ENCODE results near the gene HTRA1.

HTRA1 gene

GRCh38 chr10:122463466-122464249 lies 2.3 kb downstream of the HTRA1 start:
- ATAC-seq, result no peak
- no peak for TF ChIP-seq TSHZ2 (CRISPR knock-in tag; IDR thresholded peaks at IDR 0.05)
- TF ChIP-seq CSDC2 (CRISPR knock-in tag; IDR thresholded peaks at IDR 0.05), result no peak
- TF ChIP-seq SNAI2 (CRISPR knock-in tag; IDR thresholded peaks at IDR 0.05), result no peak
- TF ChIP-seq BACH2 (CRISPR knock-in tag; IDR thresholded peaks at IDR 0.05; ENCODE audit: borderline replicate concordance), result no peak
- TF ChIP-seq RARB (CRISPR knock-in tag; IDR thresholded peaks at IDR 0.05), result no peak

- no peak for TF ChIP-seq ARNTL (CRISPR knock-in tag; IDR thresholded peaks at IDR 0.05; ENCODE audit: borderline replicate concordance, low read depth)
- no peak for TF ChIP-seq GLIS3 (CRISPR knock-in tag; IDR thresholded peaks at IDR 0.05)
- no peak for TF ChIP-seq PPARA (CRISPR knock-in tag; IDR thresholded peaks at IDR 0.05; ENCODE audit: borderline replicate concordance)
- TF ChIP-seq ESRRG (CRISPR knock-in tag; IDR thresholded peaks at IDR 0.05), result no peak
- TF ChIP-seq CSRNP3 (CRISPR knock-in tag; IDR thresholded peaks at IDR 0.05), result no peak
- no peak for TF ChIP-seq RARB (CRISPR knock-in tag; IDR thresholded peaks at IDR 0.05)
- TF ChIP-seq ZNF565 (CRISPR knock-in tag; conservative IDR thresholded peaks at IDR 0.05; ENCODE audit: low read depth), result no peak
- TF ChIP-seq ZFP30 (CRISPR knock-in tag; IDR thresholded peaks at IDR 0.05), result no peak
- TF ChIP-seq PATZ1 (CRISPR knock-in tag; IDR thresholded peaks at IDR 0.05; ENCODE audit: borderline replicate concordance), result no peak
- TF ChIP-seq TOX (CRISPR knock-in tag; IDR thresholded peaks at IDR 0.05; ENCODE audit: borderline replicate concordance), result no peak
- no peak for TF ChIP-seq BACH2 (CRISPR knock-in tag; IDR thresholded peaks at IDR 0.05; ENCODE audit: borderline replicate concordance)
- no peak for TF ChIP-seq SNAI2 (CRISPR knock-in tag; IDR thresholded peaks at IDR 0.05)
- no peak for TF ChIP-seq ZFP3 (CRISPR knock-in tag; IDR thresholded peaks at IDR 0.05)
- no peak for TF ChIP-seq CSDC2 (CRISPR knock-in tag; IDR thresholded peaks at IDR 0.05)
- TF ChIP-seq ISL1 (CRISPR knock-in tag; IDR thresholded peaks at IDR 0.05), result no peak
- no peak for TF ChIP-seq CREB5 (CRISPR knock-in tag; IDR thresholded peaks at IDR 0.05; ENCODE audit: low read depth)
- no peak for TF ChIP-seq POU6F1 (CRISPR knock-in tag; IDR thresholded peaks at IDR 0.05; ENCODE audit: borderline replicate concordance, low read depth)
- ATAC-seq, result no peak
Measured at GRCh38 chr10:122464250-122464510, 2.8 kb downstream of the HTRA1 start.

GRCh38 chr10:122464586-122464985 lies 3.2 kb downstream of the HTRA1 start:
- ATAC-seq, result no peak
- TF ChIP-seq SNAI2 (CRISPR knock-in tag; IDR thresholded peaks at IDR 0.05) (no peak), ESRRG (CRISPR knock-in tag; IDR thresholded peaks at IDR 0.05) (no peak), ZFP3 (CRISPR knock-in tag; IDR thresholded peaks at IDR 0.05) (no peak), OSR1 (CRISPR knock-in tag; IDR thresholded peaks at IDR 0.05) (no peak)

Measured in SK-N-SH treated with all-trans-retinoic acid at 6 μM for 48 hours (cell line).